GM19324 (cell line): ENCODE measurements around the gene PPP3R2.

Experiments
- ATAC-seq: cut with Tn5 transposase; IDR thresholded peaks from one replicate; pipeline ENCODE4 v1.9.1; 2021; ENCODE audit warnings: mild to moderate bottlenecking, moderate library complexity; ENCODE audit not compliant: unreplicated experiment, low FRiP score

The PPP3R2 gene, protein sequence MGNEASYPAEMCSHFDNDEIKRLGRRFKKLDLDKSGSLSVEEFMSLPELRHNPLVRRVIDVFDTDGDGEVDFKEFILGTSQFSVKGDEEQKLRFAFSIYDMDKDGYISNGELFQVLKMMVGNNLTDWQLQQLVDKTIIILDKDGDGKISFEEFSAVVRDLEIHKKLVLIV

DNA sequence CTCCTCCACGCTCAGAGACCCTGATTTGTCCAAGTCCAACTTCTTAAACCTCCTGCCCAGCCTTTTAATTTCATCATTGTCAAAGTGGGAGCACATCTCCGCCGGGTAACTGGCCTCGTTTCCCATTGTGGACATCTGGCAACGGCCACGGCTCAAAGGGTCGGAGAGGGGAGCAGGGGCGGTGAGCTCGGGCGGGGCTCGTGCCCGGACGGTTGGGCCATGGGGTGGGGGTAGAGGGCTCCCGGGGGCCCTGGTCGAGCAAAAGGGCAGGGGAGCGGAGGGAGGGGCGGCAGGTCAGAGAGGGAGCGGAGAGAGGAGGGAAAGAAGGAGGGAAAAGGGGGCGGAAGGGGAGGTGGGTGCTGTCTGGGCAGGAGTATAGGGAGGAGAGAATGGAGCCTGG lies at the start of gene PPP3R2:
TSS of gene PPP3R2 (minus strand) at position 174 of the 400 bp plus-strand sequence. CDS start at position 126, 48 bp downstream.
- no peak for ATAC-seq

GRCh38 chr9:101639785-101640665 lies 45.3 kb upstream of the PPP3R2 start:
- ATAC-seq, result no peak

DNA sequence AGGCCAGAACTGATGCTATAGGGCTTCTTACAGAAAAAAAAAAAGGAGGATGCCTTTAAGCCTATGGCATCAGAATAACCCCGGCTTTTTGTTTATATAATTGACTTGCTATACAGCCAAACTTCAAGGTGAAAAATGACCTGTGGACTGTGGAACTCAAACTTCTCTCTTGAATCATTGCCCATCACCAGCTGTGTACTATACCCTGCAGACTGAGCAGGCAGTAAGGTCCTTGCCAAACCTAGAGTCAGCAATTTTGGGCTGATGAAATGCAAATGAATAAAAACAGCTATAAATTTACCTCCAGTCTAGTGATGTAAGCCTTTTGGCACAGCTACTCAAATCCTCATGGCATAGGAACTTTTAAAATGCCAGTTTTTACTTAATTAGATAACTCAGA lies 44.5 kb upstream of the PPP3R2 start:
- no peak for ATAC-seq

DNA sequence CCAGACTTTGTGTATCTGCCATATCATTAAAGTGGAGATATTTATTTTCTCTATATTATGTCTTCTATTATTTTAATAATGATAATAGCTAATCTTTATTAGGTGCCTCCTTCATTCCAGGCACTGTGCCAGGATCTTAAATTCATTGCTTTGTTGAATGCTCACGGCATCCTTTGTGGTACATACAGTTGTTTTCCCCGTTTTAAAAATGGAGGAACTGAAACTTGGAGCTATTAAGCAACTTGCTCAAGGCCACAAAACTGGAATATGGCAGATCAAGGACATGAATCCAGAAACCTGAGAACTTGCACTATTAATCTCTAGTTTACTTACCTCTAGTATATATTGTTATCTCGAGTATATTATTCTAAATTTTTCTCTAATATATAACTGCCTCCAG lies 41.5 kb upstream of the PPP3R2 start:
- ATAC-seq, result no peak

DNA sequence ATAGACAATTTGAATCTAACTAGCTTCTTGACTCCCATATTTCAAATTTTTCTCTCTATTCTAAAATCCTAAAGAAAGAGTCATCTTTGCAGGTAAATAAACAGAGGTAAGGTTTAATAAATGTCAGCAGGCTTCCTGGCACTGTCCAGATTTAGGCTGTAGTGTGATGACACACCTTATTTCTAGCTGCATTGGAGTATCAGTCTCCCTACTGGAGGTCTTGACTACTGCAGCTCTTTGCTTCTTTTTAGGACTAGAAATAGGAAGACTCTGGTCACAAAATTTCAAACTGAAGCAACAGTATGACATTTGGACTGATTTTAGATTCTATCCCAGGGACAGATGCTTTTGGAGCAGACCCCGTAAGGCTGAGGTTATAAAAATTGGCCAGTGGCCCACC lies 40.7 kb upstream of the PPP3R2 start:
- no peak for ATAC-seq

DNA sequence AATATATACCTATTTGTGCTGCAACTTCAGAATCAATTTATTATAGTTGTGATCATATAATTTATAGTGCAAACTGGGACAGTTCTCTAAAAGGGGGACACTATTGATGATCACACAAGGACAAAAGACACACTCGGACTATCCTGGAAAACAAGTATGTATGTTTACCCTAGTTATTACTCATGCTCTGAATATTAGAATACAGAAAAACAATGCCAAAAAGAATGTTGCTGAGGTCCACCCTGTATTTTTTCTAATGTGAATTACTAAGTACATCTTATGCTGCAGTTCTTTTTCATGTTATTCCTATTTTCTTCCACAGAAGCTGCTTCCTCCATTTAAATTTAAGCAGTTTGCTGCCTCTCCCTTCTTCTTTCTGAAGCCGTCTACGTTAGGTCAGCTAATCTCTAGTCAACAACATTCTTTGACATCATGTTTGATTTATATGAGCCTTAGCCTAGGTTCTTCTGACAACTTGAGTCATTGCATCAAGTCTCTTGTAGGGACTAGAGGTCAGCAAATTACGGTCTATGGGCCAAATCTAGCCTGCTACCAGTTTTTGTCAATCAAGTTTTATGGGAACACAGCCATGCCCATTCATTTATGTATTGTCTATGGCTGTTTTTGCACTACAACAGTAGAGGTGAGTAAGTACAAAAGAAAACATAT lies 40.1 kb upstream of the PPP3R2 start:
- no peak for ATAC-seq

- no peak for ATAC-seq
Measured at GRCh38 chr9:101632611-101633010, 37.8 kb upstream of the PPP3R2 start.

DNA sequence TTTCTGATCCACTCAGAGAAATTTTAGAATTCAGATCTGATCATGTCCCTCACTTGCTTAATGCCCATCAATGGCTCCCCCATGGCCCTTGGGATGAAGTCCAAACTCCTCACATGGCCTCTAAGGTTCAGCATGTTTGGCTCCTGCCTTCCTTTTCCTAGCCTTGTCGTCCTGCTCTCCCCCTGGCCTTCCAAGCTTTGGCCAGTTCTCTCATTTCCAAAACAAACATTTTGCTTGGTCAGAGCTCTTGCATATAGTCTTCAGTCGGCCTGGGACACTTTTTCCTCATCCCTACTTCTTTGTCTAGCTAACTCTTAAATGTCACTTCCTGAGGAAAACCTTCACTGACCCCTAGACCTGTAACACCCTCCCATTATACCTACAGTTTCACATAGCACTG lies 37.1 kb upstream of the PPP3R2 start:
- ATAC-seq, result no peak

DNA sequence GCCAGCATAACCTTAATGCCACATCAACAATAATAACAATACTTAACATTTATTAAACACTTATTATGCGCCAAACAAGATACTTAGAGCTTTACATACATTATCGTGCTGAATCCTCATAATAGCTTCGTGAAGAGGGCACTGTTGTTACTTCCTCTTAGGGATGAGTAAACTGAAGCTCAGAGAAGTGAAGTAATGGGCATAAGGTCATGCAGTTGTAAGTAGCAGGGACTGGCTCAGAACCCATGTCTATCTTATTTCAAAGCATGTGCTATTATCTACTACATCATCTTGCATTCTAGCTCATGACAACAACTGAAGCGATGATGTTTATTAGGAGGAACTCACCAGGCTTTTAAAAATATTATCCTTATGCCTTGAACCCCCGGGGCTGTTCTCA lies 34.9 kb upstream of the PPP3R2 start:
- no peak for ATAC-seq

GRCh38 chr9:101628173-101628572 lies 33.4 kb upstream of the PPP3R2 start:
- no peak for ATAC-seq

DNA sequence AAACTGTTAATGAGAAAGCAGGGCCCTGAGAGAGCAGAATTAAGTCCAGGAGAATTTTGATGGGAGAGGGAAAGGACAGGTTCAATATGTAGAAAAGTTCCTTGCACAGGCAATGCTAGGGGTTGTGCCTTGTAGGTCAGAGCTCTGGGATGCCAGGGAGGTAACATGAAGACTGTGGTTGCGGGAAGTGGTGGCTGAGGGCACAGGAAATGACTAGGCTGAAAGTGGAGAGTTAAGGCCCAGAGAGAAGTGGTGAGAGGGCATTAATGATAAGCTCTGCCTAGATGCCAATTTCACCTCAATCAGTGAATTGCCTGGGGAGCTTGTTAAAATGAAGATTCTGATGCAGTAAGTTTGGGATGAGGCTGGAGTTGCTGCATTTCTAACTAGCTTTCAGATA lies 31.5 kb upstream of the PPP3R2 start:
- ATAC-seq, result no peak

GRCh38 chr9:101625876-101626275 lies 31.1 kb upstream of the PPP3R2 start:
- ATAC-seq, result no peak

DNA sequence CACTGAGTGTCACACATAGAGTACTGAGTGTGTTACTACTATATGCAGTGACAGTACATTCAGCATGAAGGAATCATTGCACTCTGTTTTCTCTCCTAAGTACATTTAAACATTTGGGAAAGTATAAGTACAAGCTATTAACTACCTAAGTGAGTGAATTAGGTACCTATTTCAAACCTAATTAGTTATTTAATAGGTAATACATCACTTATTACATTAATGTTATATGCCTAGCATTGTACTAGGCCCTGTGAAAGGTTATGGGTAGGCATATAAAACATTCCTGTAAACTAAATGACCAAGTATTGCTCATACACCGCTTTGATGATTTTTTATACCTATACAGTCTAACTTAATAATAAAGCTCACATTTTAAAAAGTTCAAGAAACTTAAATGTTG lies 25.7 kb upstream of the PPP3R2 start:
- ATAC-seq, result no peak

GRCh38 chr9:101618698-101619097 lies 23.9 kb upstream of the PPP3R2 start:
- no peak for ATAC-seq

DNA sequence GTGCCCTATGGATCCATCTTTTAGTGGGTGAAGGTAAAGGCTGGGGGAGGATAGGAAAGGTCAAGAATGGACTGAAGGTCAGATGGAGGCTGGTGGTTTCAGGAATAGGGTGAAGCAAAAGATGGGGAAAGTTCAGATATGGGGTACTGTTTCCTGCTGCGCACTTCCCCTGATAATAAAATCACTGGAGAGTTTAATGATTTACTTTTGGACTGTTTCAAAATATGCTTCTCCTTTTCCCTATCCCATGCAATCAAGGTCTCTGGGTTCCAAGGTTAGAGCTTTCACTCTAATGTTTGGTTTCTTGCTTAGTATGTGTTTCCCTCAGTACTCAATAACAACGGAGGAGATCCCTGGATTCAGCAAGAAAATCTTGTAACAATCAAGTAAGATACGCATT lies 10.8 kb upstream of the PPP3R2 start:
- no peak for ATAC-seq

- no peak for ATAC-seq
Measured at GRCh38 chr9:101604296-101604695, 9.5 kb upstream of the PPP3R2 start.

GRCh38 chr9:101601904-101602765 lies 7.4 kb upstream of the PPP3R2 start:
- no peak for ATAC-seq

- no peak for ATAC-seq
Measured at GRCh38 chr9:101593345-101593744, 1.4 kb downstream of the PPP3R2 start.

DNA sequence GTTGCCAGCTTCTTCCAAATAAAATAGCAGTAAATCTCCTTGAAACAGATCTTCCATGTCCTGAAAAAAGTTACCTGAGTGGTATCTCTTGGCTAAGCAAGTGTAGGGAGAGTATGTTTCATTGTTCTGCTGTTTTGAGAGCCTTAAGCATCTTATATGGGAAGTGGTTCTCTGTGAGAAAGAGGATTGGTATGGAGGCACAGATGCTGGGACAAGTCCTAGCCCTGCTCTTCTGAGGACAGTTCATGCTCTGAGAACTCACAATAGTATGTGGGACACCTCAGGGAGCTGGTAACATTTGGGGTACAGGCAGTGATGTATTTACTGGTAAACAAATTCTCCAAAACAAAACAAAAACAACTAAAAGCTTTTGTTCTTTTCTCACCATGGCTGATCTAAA lies 2.0 kb downstream of the PPP3R2 start:
- ATAC-seq, result no peak

DNA sequence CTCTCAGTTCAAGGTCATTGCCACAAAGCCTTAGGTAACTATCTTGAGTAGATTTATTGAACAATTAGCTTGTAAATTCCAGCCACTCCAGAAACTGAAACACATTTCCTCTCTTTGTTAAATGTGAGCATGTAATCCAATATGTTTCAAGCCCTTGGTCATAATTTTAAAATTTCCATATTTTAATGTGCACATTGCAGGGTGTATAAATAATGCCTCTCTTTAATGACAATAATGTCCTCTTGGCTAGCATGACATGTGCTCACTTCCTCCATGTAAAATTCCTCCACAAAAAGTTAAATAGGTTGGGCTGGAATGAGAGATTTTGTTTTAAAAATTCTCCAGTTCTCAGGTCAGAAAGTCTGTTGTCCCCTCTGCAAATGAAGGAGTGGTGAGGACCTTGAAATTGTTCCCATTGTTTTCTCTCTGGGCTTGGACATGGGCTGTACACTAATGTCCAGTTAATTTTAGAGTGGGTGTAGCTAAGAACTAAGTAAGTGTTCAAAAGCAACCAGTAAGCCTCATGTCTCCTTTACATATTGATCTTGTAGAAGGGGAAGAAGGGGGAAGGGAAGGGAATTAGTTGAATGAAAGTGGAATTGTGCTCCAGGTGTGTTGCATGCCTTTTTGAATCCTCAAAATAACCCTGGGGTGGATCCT lies 2.9 kb downstream of the PPP3R2 start:
- ATAC-seq, result no peak
